ENCODE results near the gene FFAR4. TPM values are rescaled to one million over a fixed set of nuclear protein-coding genes. Genes with fewer than 3 reads are reported as not detected.

FFAR4 gene
- total RNA-seq, 1 donor from 2014 or later: 0.31 TPM

- DNase-seq (ENCODE audit: low spot score): no peak
- ATAC-seq: no peak
- intact Hi-C loops (cut with DNase I): no loop called here
These were observed 62.4 kb downstream of the FFAR4 start for GRCh38 chr10:93628858-93629257.

GRCh38 chr10:93629647-93630305, 63.3 kb downstream of the FFAR4 start:
- DNase-seq (ENCODE audit: low spot score): no peak
- intact Hi-C loops (cut with DNase I): no loop called here

GRCh38 chr10:93630625-93631557, 64.4 kb downstream of the FFAR4 start:
- intact Hi-C loops (cut with DNase I): no loop called here
- no peak for DNase-seq (ENCODE audit: low spot score)
- ATAC-seq: no peak

More at GRCh38 chr10:93629647-93630305, 63.3 kb downstream of the FFAR4 start:
- ATAC-seq: no peak

Other genes with a start within 250 kb of the FFAR4 start
- gene MYOF, start 84.3 kb upstream of the FFAR4 start, total RNA-seq: 76.2 TPM
- 0.62 TPM for gene CEP55, start 70.1 kb upstream of the FFAR4 start, total RNA-seq
- 42.7 TPM for gene RBP4, start 34.6 kb downstream of the FFAR4 start, total RNA-seq
- not detected for gene PDE6C, start 45.9 kb downstream of the FFAR4 start, total RNA-seq
- gene FRA10AC1, start 135.9 kb downstream of the FFAR4 start, total RNA-seq: 40.9 TPM
- gene LGI1, start 191.3 kb downstream of the FFAR4 start, total RNA-seq: 19.8 TPM